ENCODE measurements around the gene IGLON5.

IGLON5 gene

GRCh38 chr19:51329411-51329810 lies 18.0 kb downstream of the IGLON5 start:
- Histone ChIP-seq H3K4me1 (ENCODE audit: control insufficient read depth, insufficient read depth, low read length) (peaks cover under 1% of the 10 kb centered on the region), H3K4me3 (ENCODE audit: low read length) (no peak overlapping the region), H3K9ac (ENCODE audit: low read length) (no peak overlapping the region), H3K9me3 (ENCODE audit: control insufficient read depth, low read length) (peaks cover 4% of the 10 kb centered on the region), H3K36me3 (ENCODE audit: control insufficient read depth, insufficient read depth, low read length, severe bottlenecking) (no peaks in the 10 kb centered on the region), H3K27me3 (replicated peaks; ENCODE audit: control insufficient read depth, insufficient read depth, low read length) (peaks cover 26% of the 10 kb centered on the region)
- no peak for DNase-seq (ENCODE audit: low read depth)

- no peaks in the 10 kb centered on the region for H3K36me3 ChIP-seq (ENCODE audit: control insufficient read depth, insufficient read depth, low read length, severe bottlenecking)
- H3K4me1 ChIP-seq (ENCODE audit: control insufficient read depth, insufficient read depth, low read length): no peaks in the 10 kb centered on the region
- DNase-seq (ENCODE audit: low read depth): no peak
- H3K9ac ChIP-seq (ENCODE audit: low read length): no peak overlapping the region
- H3K9me3 ChIP-seq (ENCODE audit: control insufficient read depth, low read length): peaks cover 4% of the 10 kb centered on the region
- H3K4me3 ChIP-seq (ENCODE audit: low read length): no peak overlapping the region
- H3K27me3 ChIP-seq (replicated peaks; ENCODE audit: control insufficient read depth, insufficient read depth, low read length): peaks cover 25% of the 10 kb centered on the region
Observed at GRCh38 chr19:51330366-51330765, 18.9 kb downstream of the IGLON5 start.

- H3K9me3 ChIP-seq (ENCODE audit: control insufficient read depth, low read length): peaks cover 4% of the 10 kb centered on the region
- H3K4me1 ChIP-seq (ENCODE audit: control insufficient read depth, insufficient read depth, low read length): no peaks in the 10 kb centered on the region
- no peak for DNase-seq (ENCODE audit: low read depth)
Observed at GRCh38 chr19:51331193-51331592, 19.7 kb downstream of the IGLON5 start.

GRCh38 chr19:51331716-51332115 lies 20.3 kb downstream of the IGLON5 start:
- Histone ChIP-seq H3K36me3 (ENCODE audit: control insufficient read depth, insufficient read depth, low read length, severe bottlenecking) (no peaks in the 10 kb centered on the region), H3K4me1 (ENCODE audit: control insufficient read depth, insufficient read depth, low read length) (no peaks in the 10 kb centered on the region), H3K9me3 (ENCODE audit: control insufficient read depth, low read length) (peaks cover 4% of the 10 kb centered on the region), H3K9ac (ENCODE audit: low read length) (no peak overlapping the region), H3K27me3 (replicated peaks; ENCODE audit: control insufficient read depth, insufficient read depth, low read length) (peaks cover 17% of the 10 kb centered on the region), H3K4me3 (ENCODE audit: low read length) (no peak overlapping the region)
- DNase-seq (ENCODE audit: low read depth): no peak

More at GRCh38 chr19:51331193-51331592, 19.7 kb downstream of the IGLON5 start:
- H3K27me3 ChIP-seq (replicated peaks; ENCODE audit: control insufficient read depth, insufficient read depth, low read length): peaks cover 18% of the 10 kb centered on the region
- no peak overlapping the region for H3K4me3 ChIP-seq (ENCODE audit: low read length)
- H3K36me3 ChIP-seq (ENCODE audit: control insufficient read depth, insufficient read depth, low read length, severe bottlenecking): no peaks in the 10 kb centered on the region
- no peak overlapping the region for H3K9ac ChIP-seq (ENCODE audit: low read length)

GRCh38 chr19:51333836-51334460 lies 22.5 kb downstream of the IGLON5 start:
- H3K27me3 ChIP-seq (replicated peaks; ENCODE audit: control insufficient read depth, insufficient read depth, low read length): peaks cover 6% of the 10 kb centered on the region
- peaks cover 4% of the 10 kb centered on the region for H3K9me3 ChIP-seq (ENCODE audit: control insufficient read depth, low read length)
- H3K4me1 ChIP-seq (ENCODE audit: control insufficient read depth, insufficient read depth, low read length): peaks cover 3% of the 10 kb centered on the region
- no peak overlapping the region for H3K4me3 ChIP-seq (ENCODE audit: low read length)
- no peaks in the 10 kb centered on the region for H3K36me3 ChIP-seq (ENCODE audit: control insufficient read depth, insufficient read depth, low read length, severe bottlenecking)
- no peak for DNase-seq (ENCODE audit: low read depth)
- no peak overlapping the region for H3K9ac ChIP-seq (ENCODE audit: low read length)

GRCh38 chr19:51337141-51337860 lies 25.9 kb downstream of the IGLON5 start:
- H3K36me3 ChIP-seq (ENCODE audit: control insufficient read depth, insufficient read depth, low read length, severe bottlenecking): no peaks in the 10 kb centered on the region
- no peak overlapping the region for H3K9ac ChIP-seq (ENCODE audit: low read length)
- peaks cover 8% of the 10 kb centered on the region for H3K4me1 ChIP-seq (ENCODE audit: control insufficient read depth, insufficient read depth, low read length)
- no peaks in the 10 kb centered on the region for H3K9me3 ChIP-seq (ENCODE audit: control insufficient read depth, low read length)
- no peak overlapping the region for H3K4me3 ChIP-seq (ENCODE audit: low read length)
- H3K27me3 ChIP-seq (replicated peaks; ENCODE audit: control insufficient read depth, insufficient read depth, low read length): no peaks in the 10 kb centered on the region
- no peak for DNase-seq (ENCODE audit: low read depth)

- DNase-seq (ENCODE audit: low read depth): no peak
- H3K9ac ChIP-seq (ENCODE audit: low read length): no peak overlapping the region
- H3K9me3 ChIP-seq (ENCODE audit: control insufficient read depth, low read length): no peaks in the 10 kb centered on the region
- no peaks in the 10 kb centered on the region for H3K36me3 ChIP-seq (ENCODE audit: control insufficient read depth, insufficient read depth, low read length, severe bottlenecking)
- no peaks in the 10 kb centered on the region for H3K27me3 ChIP-seq (replicated peaks; ENCODE audit: control insufficient read depth, insufficient read depth, low read length)
- H3K4me3 ChIP-seq (ENCODE audit: low read length): no peak overlapping the region
- peaks cover 8% of the 10 kb centered on the region for H3K4me1 ChIP-seq (ENCODE audit: control insufficient read depth, insufficient read depth, low read length)
Observed at GRCh38 chr19:51337861-51338562, 26.6 kb downstream of the IGLON5 start.

GRCh38 chr19:51338563-51339312 lies 27.3 kb downstream of the IGLON5 start:
- no peaks in the 10 kb centered on the region for H3K36me3 ChIP-seq (ENCODE audit: control insufficient read depth, insufficient read depth, low read length, severe bottlenecking)
- H3K9ac ChIP-seq (ENCODE audit: low read length): peak overlapping the region; percentile 39
- no peaks in the 10 kb centered on the region for H3K27me3 ChIP-seq (replicated peaks; ENCODE audit: control insufficient read depth, insufficient read depth, low read length)
- H3K4me1 ChIP-seq (ENCODE audit: control insufficient read depth, insufficient read depth, low read length): peaks cover 8% of the 10 kb centered on the region
- peak; percentile 85 for DNase-seq (ENCODE audit: low read depth)
- H3K9me3 ChIP-seq (ENCODE audit: control insufficient read depth, low read length): no peaks in the 10 kb centered on the region
- peak overlapping the region; percentile 83 for H3K4me3 ChIP-seq (ENCODE audit: low read length)

GRCh38 chr19:51339313-51339686 lies 27.9 kb downstream of the IGLON5 start:
- H3K4me1 ChIP-seq (ENCODE audit: control insufficient read depth, insufficient read depth, low read length): peaks cover 8% of the 10 kb centered on the region
- H3K4me3 ChIP-seq (ENCODE audit: low read length): peak overlapping the region; percentile 83
- no peaks in the 10 kb centered on the region for H3K36me3 ChIP-seq (ENCODE audit: control insufficient read depth, insufficient read depth, low read length, severe bottlenecking)
- H3K27me3 ChIP-seq (replicated peaks; ENCODE audit: control insufficient read depth, insufficient read depth, low read length): no peaks in the 10 kb centered on the region
- H3K9ac ChIP-seq (ENCODE audit: low read length): peak overlapping the region; percentile 39
- DNase-seq (ENCODE audit: low read depth): no peak
- no peaks in the 10 kb centered on the region for H3K9me3 ChIP-seq (ENCODE audit: control insufficient read depth, low read length)

- H3K36me3 ChIP-seq (ENCODE audit: control insufficient read depth, insufficient read depth, low read length, severe bottlenecking): peaks cover 6% of the 10 kb centered on the region
- no peaks in the 10 kb centered on the region for H3K9me3 ChIP-seq (ENCODE audit: control insufficient read depth, low read length)
- DNase-seq (ENCODE audit: low read depth): peak; percentile 99
- H3K27me3 ChIP-seq (replicated peaks; ENCODE audit: control insufficient read depth, insufficient read depth, low read length): no peaks in the 10 kb centered on the region
- peak overlapping the region; percentile 83 for H3K4me3 ChIP-seq (ENCODE audit: low read length)
- peaks cover 8% of the 10 kb centered on the region for H3K4me1 ChIP-seq (ENCODE audit: control insufficient read depth, insufficient read depth, low read length)
- peak overlapping the region; percentile 61 for H3K9ac ChIP-seq (ENCODE audit: low read length)
Observed at GRCh38 chr19:51339687-51340656, 28.5 kb downstream of the IGLON5 start.
